Superior temporal gyrus (tissue), 1 donor: ENCODE results near the gene OTUD7B.
"Not testable (repeated sequence)": the region's sequence is repeated elsewhere in the genome, so short reads cannot be mapped to it uniquely, and the experiment has no call there.

Experiments
- DNase-seq: peaks from one replicate; pipeline ENCODE4 v3.0.0-alpha.2; 2016; ENCODE audit errors: extremely low spot score

The OTUD7B gene

DNA sequence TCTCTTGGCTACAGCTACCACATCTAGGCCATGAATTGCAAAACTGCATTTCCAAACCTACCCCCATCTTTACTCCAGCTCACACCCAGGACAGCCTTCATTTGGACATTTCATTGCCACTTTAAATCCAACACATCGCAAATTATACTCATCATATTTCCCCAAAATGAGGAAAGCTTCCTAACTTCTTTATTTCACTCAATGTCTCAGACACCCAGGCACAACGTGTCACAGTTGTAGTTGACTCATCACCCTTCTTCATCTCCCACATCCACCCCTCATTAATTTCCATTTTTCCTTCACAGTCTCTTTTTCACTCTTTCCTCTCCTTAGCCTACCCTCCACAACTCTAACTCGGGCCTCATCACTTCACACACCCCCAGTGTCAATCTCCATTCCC is 6.7 kb downstream of the OTUD7B start:
- no peak for DNase-seq

DNA sequence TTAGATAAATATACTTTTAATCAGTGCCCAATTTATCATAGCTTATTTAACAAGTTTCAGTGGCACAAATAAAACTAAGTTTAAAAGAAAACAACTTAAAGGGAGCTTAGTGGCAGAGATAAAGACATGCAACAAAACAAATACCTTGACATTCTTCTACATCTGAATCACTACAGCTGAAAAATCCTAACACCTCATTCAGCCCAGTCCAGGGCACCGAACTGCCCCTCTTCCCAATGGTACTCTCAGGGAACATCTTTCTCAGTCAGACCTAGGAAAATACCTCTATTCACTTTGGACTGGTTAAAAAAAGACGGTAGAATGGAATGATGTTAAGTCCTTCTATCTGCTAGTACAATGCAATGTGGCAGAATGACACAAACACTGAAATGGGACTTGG is 8.3 kb downstream of the OTUD7B start:
- no peak for DNase-seq

GRCh38 chr1:150001415-150001814 is 9.1 kb downstream of the OTUD7B start:
- DNase-seq: peak; percentile 54

GRCh38 chr1:149997585-149998262 is 12.8 kb downstream of the OTUD7B start:
- DNase-seq: peak; percentile 58

DNA sequence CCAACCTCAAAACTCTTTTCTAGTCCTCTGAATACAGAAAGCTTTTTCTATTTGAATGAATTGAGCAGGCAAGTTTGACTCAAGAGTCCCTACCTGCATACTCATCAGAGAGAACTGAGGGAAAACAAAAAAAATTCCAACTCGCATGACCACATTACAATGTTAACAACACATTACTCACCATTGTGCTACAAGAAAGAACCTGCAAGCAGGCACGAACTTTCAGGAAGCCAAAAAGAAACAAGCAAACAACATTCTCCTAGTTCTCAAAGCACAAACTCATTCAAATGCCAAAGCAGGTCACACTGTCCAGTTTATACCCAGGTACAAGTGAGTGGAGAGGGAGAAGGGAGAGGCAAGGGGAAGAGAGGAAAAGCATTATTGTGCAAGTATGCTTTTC is 14.6 kb downstream of the OTUD7B start:
- no peak for DNase-seq

GRCh38 chr1:149993764-149994163 is 16.8 kb downstream of the OTUD7B start:
- DNase-seq: no peak

- no peak for DNase-seq
Observed at GRCh38 chr1:149993181-149993580, 17.3 kb downstream of the OTUD7B start.

GRCh38 chr1:149987297-149987595 is 23.3 kb downstream of the OTUD7B start:
- no peak for DNase-seq

GRCh38 chr1:149986486-149987296 is 23.8 kb downstream of the OTUD7B start:
- DNase-seq: no peak

DNA sequence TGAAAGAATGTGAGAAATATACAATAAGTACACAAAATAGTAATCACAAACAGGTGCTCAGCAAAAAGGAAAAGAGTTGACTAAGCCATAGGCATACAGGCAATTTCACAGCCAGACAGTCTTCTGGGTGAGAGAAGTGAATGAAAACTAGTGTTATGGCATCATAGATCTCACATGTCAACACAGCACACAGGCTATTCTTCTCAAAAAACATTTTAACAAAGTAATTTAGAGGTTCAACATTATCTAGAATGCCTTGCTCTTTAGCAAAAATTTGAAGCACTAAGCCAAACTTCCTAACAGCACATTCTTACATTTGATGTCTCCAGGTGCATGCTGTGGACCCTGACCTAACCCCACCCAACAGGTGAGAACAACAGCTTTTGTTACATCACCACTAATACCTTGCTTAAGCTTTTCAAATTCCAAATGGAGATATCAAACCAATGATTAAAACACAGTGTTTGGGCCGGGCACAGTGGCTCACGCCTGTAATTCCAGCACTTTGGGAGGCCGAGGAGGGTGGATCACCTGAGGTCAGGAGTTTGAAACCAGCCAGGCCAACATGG is 30.5 kb downstream of the OTUD7B start:
- DNase-seq: no peak

DNA sequence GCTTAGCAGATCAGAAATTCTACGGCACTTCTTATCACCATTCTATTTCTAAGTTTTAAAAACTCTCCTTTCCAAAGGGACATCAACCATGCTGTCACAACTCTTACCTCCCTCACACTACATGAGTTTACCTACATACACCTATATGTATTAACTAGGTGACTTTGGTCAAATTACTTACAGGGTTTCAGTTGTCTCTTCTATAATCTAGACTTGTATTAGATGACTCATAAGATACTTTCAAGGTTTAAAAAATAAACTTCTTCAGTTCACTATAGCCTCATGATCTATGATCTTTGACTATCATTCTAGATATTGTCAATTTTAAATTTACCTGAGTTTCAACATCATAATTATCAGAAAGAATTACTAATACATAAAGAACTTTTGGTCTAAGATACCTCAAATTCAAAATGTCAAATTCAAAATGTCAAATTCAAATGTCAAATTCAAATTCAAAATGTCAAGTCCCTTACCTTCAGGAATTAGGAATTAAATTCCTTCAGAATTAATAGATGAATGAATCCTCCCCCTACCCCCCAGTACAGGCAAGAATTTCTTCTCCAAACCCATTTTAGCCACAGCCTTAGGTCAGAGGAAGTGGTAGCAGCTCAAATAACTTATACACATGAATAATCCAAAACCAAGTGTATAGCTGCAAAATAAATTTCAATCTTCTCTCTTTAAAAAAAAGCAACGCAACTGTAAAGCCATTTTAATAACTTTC is 31.1 kb downstream of the OTUD7B start:
- no peak for DNase-seq

DNA sequence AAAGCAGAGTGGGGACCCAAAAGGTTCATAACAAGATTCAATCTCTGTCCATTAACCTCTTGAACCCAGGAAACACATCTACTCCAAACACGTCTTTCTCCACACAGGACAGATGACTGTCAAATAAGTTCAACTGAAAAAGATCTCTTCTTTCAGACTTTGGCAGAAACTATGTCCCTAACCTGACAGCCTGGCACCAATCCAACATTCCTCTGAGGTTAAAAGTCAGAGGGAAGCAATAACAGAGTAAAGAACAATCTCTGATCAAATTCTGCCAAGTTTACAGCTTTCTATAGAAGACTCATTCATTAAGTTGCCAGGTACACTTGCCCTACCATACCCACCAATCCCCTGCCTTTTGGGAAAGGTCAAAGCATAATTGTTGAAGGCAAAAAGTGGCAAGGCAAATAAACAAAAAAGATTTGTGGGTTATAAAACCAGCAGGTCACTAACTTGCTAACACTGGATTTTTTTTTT is 31.9 kb downstream of the OTUD7B start:
- no peak for DNase-seq

DNA sequence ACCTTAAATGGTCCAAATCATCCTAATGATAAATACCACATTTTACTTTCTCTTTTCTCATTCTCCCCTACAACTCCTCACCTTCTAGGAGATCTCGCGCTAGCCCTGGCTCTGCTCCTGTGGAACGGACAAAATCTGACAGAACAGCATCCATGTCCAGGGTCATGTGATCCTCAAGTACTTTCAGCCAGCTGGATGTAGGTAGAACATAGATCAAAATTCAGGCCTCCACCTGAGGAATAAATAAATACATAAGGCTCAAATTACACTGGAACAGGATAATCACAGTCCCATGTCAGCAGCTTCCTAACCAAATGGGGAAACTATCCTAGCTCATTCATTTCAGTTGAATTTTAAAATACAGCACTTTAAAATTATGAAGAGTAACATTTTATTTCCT is 33.2 kb downstream of the OTUD7B start:
- no peak for DNase-seq

- no peak for DNase-seq
Observed at GRCh38 chr1:149972547-149972946, 38.0 kb downstream of the OTUD7B start.

DNA sequence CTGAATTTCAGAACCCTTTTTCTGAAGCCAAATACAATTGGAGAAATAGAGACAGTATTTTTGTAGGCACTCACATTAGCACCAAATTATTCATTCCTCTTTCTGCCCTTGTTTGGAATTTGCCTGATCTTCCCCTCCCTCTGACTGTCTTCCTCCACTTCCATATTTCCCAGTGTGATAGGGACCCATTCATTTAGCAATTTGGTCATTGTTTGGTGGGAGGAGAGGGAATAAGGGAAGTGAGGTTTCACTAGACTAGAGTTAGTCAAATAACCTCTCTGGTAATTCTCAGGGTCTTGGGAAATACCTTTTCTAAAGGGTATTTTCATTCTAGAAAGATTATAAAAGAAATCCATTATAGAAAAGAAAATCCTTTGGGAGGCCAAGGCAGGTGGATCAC is 42.9 kb downstream of the OTUD7B start:
- DNase-seq: no peak

- DNase-seq: no peak
Observed at GRCh38 chr1:149967041-149967440, 43.5 kb downstream of the OTUD7B start.

DNA sequence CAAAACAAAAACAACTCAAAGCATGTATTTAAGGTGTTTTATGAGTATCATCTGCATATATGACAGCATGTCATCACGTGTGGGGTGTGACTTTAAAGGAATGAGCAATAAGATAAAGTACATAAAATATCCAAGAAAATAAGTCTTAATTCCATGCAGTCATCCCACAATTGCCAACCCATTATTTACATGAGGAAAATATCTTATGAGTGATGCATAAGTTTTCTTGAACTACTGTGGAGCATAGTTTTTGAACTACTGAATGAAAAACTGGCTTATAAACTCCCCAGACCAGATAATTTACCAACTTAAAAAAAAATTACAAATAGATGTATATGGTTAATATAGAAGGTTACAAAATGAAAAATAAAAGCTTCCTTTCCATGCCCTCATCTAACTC is 44.1 kb downstream of the OTUD7B start:
- no peak for DNase-seq

GRCh38 chr1:149965440-149965839 is 45.1 kb downstream of the OTUD7B start:
- DNase-seq: no peak

DNA sequence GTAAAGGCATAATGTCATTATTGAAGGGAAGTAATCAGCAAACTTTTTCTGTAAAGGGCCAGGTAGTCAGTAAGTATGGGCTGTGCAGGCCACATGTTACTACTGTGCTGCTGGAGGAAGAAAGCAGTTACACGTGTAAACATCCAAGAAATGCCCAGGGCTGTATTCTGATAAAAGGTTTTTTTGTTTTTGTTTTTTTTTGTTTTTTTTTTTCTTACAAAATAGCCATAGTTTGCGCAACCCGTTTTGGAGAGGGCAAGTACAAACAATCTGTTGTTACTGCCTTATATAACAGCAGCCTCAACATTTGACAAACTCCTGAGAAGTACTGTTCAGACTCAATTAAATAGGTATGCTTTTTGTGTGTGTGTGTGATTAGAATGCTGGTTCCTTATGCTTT is 47.2 kb downstream of the OTUD7B start:
- DNase-seq: peak; percentile 33

DNA sequence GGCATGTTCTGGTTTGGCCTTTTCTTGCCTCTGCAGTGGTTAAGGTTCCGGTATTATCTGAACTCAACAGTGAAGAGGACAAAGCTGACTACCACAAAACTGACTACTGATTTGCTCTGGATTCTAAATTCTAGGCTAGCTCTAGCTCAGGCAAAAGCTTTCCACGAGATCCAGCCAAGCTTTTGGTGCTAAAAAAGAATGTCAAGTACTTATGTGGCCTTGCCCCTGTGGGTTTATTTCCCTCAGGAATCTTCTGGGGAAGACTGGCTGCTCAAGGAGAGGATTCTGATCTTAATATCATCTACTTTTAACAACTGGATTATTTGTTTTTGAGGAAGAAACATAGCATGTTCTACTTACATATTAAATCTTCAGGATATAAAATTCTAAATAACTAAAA is 47.8 kb downstream of the OTUD7B start:
- DNase-seq: no peak

GRCh38 chr1:149962039-149962647 is 48.4 kb downstream of the OTUD7B start:
- peak; percentile 92 for DNase-seq

- not testable (repeated sequence) for DNase-seq
Observed at GRCh38 chr1:149957548-149957947, 53.0 kb downstream of the OTUD7B start.
